Measurements from ENCODE around the gene SYT3. TPM values are rescaled to one million over a fixed set of nuclear protein-coding genes. Genes with fewer than 3 reads are reported as not detected.

Gene SYT3
- total RNA-seq, 1 donor from 2014 or later = 1.8 TPM

GRCh38 chr19:50632151-50632835 is 7.4 kb downstream of the SYT3 start:
- H3K27me3 Mint-ChIP-seq = peaks cover 33% of the 10 kb centered on the region
- H3K4me1 Mint-ChIP-seq (ENCODE audit: low read depth) = no peaks in the 10 kb centered on the region
- H3K27ac Mint-ChIP-seq = no peak overlapping the region
- no peak for DNase-seq (ENCODE audit: low spot score, unreplicated experiment)
- H3K4me3 Mint-ChIP-seq (ENCODE audit: low read depth) = no peak overlapping the region
- no peak for TF ChIP-seq CTCF (IDR thresholded peaks at IDR 0.05; ENCODE audit: unreplicated experiment)
- no peaks in the 10 kb centered on the region for H3K36me3 Mint-ChIP-seq (ENCODE audit: insufficient read depth)
- peaks cover 7% of the 10 kb centered on the region for H3K9me3 Mint-ChIP-seq (ENCODE audit: low read depth)

GRCh38 chr19:50629801-50630200 is 9.9 kb downstream of the SYT3 start:
- Mint-ChIP-seq H3K9me3 (ENCODE audit: low read depth) (peaks cover 7% of the 10 kb centered on the region), H3K4me1 (ENCODE audit: low read depth) (no peaks in the 10 kb centered on the region), H3K36me3 (ENCODE audit: insufficient read depth) (no peaks in the 10 kb centered on the region), H3K27me3 (peaks cover 35% of the 10 kb centered on the region), H3K27ac (no peak overlapping the region), H3K4me3 (ENCODE audit: low read depth) (no peak overlapping the region)
- no peak for TF ChIP-seq CTCF (IDR thresholded peaks at IDR 0.05; ENCODE audit: unreplicated experiment)
- DNase-seq (ENCODE audit: low spot score, unreplicated experiment) = no peak

- TF ChIP-seq CTCF (IDR thresholded peaks at IDR 0.05; ENCODE audit: unreplicated experiment) = no peak
- DNase-seq (ENCODE audit: low spot score, unreplicated experiment) = no peak
- Mint-ChIP-seq H3K36me3 (ENCODE audit: insufficient read depth) (no peaks in the 10 kb centered on the region), H3K4me1 (ENCODE audit: low read depth) (no peaks in the 10 kb centered on the region), H3K4me3 (ENCODE audit: low read depth) (no peak overlapping the region), H3K27ac (no peak overlapping the region), H3K9me3 (ENCODE audit: low read depth) (peaks cover 6% of the 10 kb centered on the region), H3K27me3 (peaks cover 35% of the 10 kb centered on the region)
Measured at GRCh38 chr19:50629194-50629593, 10.5 kb downstream of the SYT3 start.

- H3K9me3 Mint-ChIP-seq (ENCODE audit: low read depth) = peaks cover 3% of the 10 kb centered on the region
- no peak for TF ChIP-seq CTCF (IDR thresholded peaks at IDR 0.05; ENCODE audit: unreplicated experiment)
- no peak overlapping the region for H3K27ac Mint-ChIP-seq
- H3K4me3 Mint-ChIP-seq (ENCODE audit: low read depth) = no peak overlapping the region
- peaks cover 35% of the 10 kb centered on the region for H3K27me3 Mint-ChIP-seq
- H3K36me3 Mint-ChIP-seq (ENCODE audit: insufficient read depth) = no peaks in the 10 kb centered on the region
- DNase-seq (ENCODE audit: low spot score, unreplicated experiment) = no peak
- H3K4me1 Mint-ChIP-seq (ENCODE audit: low read depth) = no peaks in the 10 kb centered on the region
Measured at GRCh38 chr19:50628551-50628950, 11.1 kb downstream of the SYT3 start.

- Mint-ChIP-seq H3K4me1 (ENCODE audit: low read depth) (no peaks in the 10 kb centered on the region), H3K9me3 (ENCODE audit: low read depth) (no peaks in the 10 kb centered on the region), H3K36me3 (ENCODE audit: insufficient read depth) (no peaks in the 10 kb centered on the region), H3K4me3 (ENCODE audit: low read depth) (no peak overlapping the region), H3K27me3 (peaks cover 35% of the 10 kb centered on the region), H3K27ac (no peak overlapping the region)
- no peak for TF ChIP-seq CTCF (IDR thresholded peaks at IDR 0.05; ENCODE audit: unreplicated experiment)
- DNase-seq (ENCODE audit: low spot score, unreplicated experiment) = no peak
Measured at GRCh38 chr19:50628146-50628545, 11.5 kb downstream of the SYT3 start.
